ENCODE data around the gene OSTC.

Gene OSTC

GRCh38 chr4:108702960-108703359 lies 52.6 kb downstream of the OSTC start:
- H3K36me3 ChIP-seq (ENCODE audit: low read depth): no peaks in the 10 kb centered on the region
- DNase-seq (ENCODE audit: low spot score): no peak
- H3K27me3 ChIP-seq (ENCODE audit: insufficient read depth, poor library complexity, severe bottlenecking): no peaks in the 10 kb centered on the region
- no peak overlapping the region for H3K4me3 ChIP-seq (ENCODE audit: severe bottlenecking)
- no peaks in the 10 kb centered on the region for H3K9me3 ChIP-seq (ENCODE audit: severe bottlenecking)
- no peak for TF ChIP-seq CTCF (IDR thresholded peaks at IDR 0.05; ENCODE audit: poor library complexity, severe bottlenecking)
- no peak for ATAC-seq (ENCODE audit: low read depth)
- H3K27ac ChIP-seq (ENCODE audit: poor library complexity, severe bottlenecking): no peak overlapping the region
- H3K4me1 ChIP-seq (ENCODE audit: insufficient read depth, poor library complexity, severe bottlenecking): no peaks in the 10 kb centered on the region

- ATAC-seq (ENCODE audit: low read depth): no peak
- H3K27ac ChIP-seq (ENCODE audit: poor library complexity, severe bottlenecking): no peak overlapping the region
- no peaks in the 10 kb centered on the region for H3K36me3 ChIP-seq (ENCODE audit: low read depth)
Observed at GRCh38 chr4:108703370-108703769, 53.0 kb downstream of the OSTC start.

GRCh38 chr4:108703966-108704365 lies 53.6 kb downstream of the OSTC start:
- no peak for TF ChIP-seq CTCF (IDR thresholded peaks at IDR 0.05; ENCODE audit: poor library complexity, severe bottlenecking)
- no peaks in the 10 kb centered on the region for H3K4me1 ChIP-seq (ENCODE audit: insufficient read depth, poor library complexity, severe bottlenecking)
- no peak overlapping the region for H3K27ac ChIP-seq (ENCODE audit: poor library complexity, severe bottlenecking)
- no peak overlapping the region for H3K4me3 ChIP-seq (ENCODE audit: severe bottlenecking)
- DNase-seq (ENCODE audit: low spot score) (no peak), ATAC-seq (ENCODE audit: low read depth) (no peak)
- H3K9me3 ChIP-seq (ENCODE audit: severe bottlenecking): no peaks in the 10 kb centered on the region
- no peaks in the 10 kb centered on the region for H3K27me3 ChIP-seq (ENCODE audit: insufficient read depth, poor library complexity, severe bottlenecking)
- no peaks in the 10 kb centered on the region for H3K36me3 ChIP-seq (ENCODE audit: low read depth)

More at GRCh38 chr4:108703370-108703769, 53.0 kb downstream of the OSTC start:
- no peak for TF ChIP-seq CTCF (IDR thresholded peaks at IDR 0.05; ENCODE audit: poor library complexity, severe bottlenecking)
- no peaks in the 10 kb centered on the region for H3K27me3 ChIP-seq (ENCODE audit: insufficient read depth, poor library complexity, severe bottlenecking)
- no peaks in the 10 kb centered on the region for H3K9me3 ChIP-seq (ENCODE audit: severe bottlenecking)
- H3K4me3 ChIP-seq (ENCODE audit: severe bottlenecking): no peak overlapping the region
- DNase-seq (ENCODE audit: low spot score): no peak
- no peaks in the 10 kb centered on the region for H3K4me1 ChIP-seq (ENCODE audit: insufficient read depth, poor library complexity, severe bottlenecking)

GRCh38 chr4:108706289-108706688 lies 55.9 kb downstream of the OSTC start:
- H3K4me1 ChIP-seq (ENCODE audit: insufficient read depth, poor library complexity, severe bottlenecking): no peaks in the 10 kb centered on the region
- H3K27me3 ChIP-seq (ENCODE audit: insufficient read depth, poor library complexity, severe bottlenecking): no peaks in the 10 kb centered on the region
- H3K36me3 ChIP-seq (ENCODE audit: low read depth): no peaks in the 10 kb centered on the region
- ATAC-seq (ENCODE audit: low read depth) (no peak), DNase-seq (ENCODE audit: low spot score) (no peak)
- no peak overlapping the region for H3K27ac ChIP-seq (ENCODE audit: poor library complexity, severe bottlenecking)
- no peaks in the 10 kb centered on the region for H3K9me3 ChIP-seq (ENCODE audit: severe bottlenecking)
- H3K4me3 ChIP-seq (ENCODE audit: severe bottlenecking): no peak overlapping the region
- no peak for TF ChIP-seq CTCF (IDR thresholded peaks at IDR 0.05; ENCODE audit: poor library complexity, severe bottlenecking)

DNA sequence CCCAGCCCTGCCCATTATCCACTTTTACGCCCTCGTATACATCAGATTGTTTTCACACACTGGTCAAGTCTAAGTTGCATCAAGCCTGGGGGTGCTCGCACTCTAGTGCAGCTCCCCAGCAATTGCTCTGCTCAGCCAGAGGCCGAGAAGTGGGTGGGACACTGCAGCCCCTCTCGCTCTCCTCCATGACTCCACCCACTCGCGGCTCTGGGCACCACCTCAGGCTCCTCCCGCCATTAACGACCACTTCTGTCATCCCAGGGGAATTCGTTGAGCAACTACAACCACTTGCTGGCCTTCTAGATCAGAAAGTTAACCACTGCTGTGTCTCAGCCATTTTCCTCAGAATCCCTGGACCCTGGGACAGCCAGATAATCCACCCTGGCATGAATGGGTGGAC lies 58.8 kb downstream of the OSTC start:
- H3K4me1 ChIP-seq (ENCODE audit: insufficient read depth, poor library complexity, severe bottlenecking): no peaks in the 10 kb centered on the region
- H3K27me3 ChIP-seq (ENCODE audit: insufficient read depth, poor library complexity, severe bottlenecking): no peaks in the 10 kb centered on the region
- H3K27ac ChIP-seq (ENCODE audit: poor library complexity, severe bottlenecking): no peak overlapping the region
- ATAC-seq (ENCODE audit: low read depth) (no peak), DNase-seq (ENCODE audit: low spot score) (no peak)
- H3K4me3 ChIP-seq (ENCODE audit: severe bottlenecking): no peak overlapping the region
- H3K9me3 ChIP-seq (ENCODE audit: severe bottlenecking): no peaks in the 10 kb centered on the region
- no peaks in the 10 kb centered on the region for H3K36me3 ChIP-seq (ENCODE audit: low read depth)
- no peak for TF ChIP-seq CTCF (IDR thresholded peaks at IDR 0.05; ENCODE audit: poor library complexity, severe bottlenecking)

All from RWPE2 (cell line).